K562 (cell line): ENCODE data around the gene ZFP69B. TPM values are rescaled to one million over a fixed set of nuclear protein-coding genes. Genes with fewer than 3 reads are reported as not detected.
A peak's percentile ranks its signal among the peaks of the same experiment; 100 is the strongest.

Experiments
- ATF2 ChIP-seq: sonication (generic); formaldehyde crosslinking; IDR thresholded peaks from 2 replicates; pipeline ENCODE4 v1.8.1; 2022; ENCODE audit warnings: missing genetic modification reagents
- BCOR ChIP-seq: fragments of 450-650 bp; IDR thresholded peaks from 2 replicates; pipeline ENCODE4 v1.6.1; 2016
- DPF2 ChIP-seq: fragments of 450-650 bp; IDR thresholded peaks from 2 replicates; pipeline ENCODE4 v1.6.1; 2016
- EGR1 ChIP-seq: fragments of 450-650 bp; conservative IDR thresholded peaks from 2 replicates; pipeline ENCODE4 v1.6.1; 2017; ENCODE audit warnings: mild to moderate bottlenecking
- ELF4 ChIP-seq: fragments of 450-650 bp; formaldehyde crosslinking; IDR thresholded peaks from 2 replicates; pipeline ENCODE4 v1.4.0; 2022; ENCODE audit warnings: missing genetic modification characterization
- ESRRB ChIP-seq: fragments of 250-450 bp; sonication (Bioruptor Pico); IDR thresholded peaks from 2 replicates; pipeline ENCODE4 v1.5.0; 2020; ENCODE audit warnings: mild to moderate bottlenecking, moderate library complexity, borderline replicate concordance
- ETV6 ChIP-seq, 3 experiments: fragments of 150-350 bp in 1 of 3; sonication (generic) in 1 of 3; formaldehyde crosslinking in 1 of 3; IDR thresholded peaks; 2 replicates each; pipeline versions ENCODE4 v1.6.1 to v1.8.0; 2014 to 2022; ENCODE audit warnings: borderline replicate concordance in 2 of 3, low read depth in 2 of 3, antibody characterized with exemption in 1 of 3, low read length in 1 of 3, mild to moderate bottlenecking in 1 of 3, missing genetic modification reagents in 1 of 3
- HDAC1 ChIP-seq, 2 experiments: fragments of 450-650 bp; IDR thresholded peaks; 2 replicates each; pipeline ENCODE4 v1.6.1; 2016 to 2017; ENCODE audit warnings: inconsistent platforms in 1 of 2, mild to moderate bottlenecking in 1 of 2, moderate library complexity in 1 of 2
- JUN ChIP-seq, 2 experiments: sonication (generic) in 1 of 2; formaldehyde crosslinking in 1 of 2; IDR thresholded peaks; 2 replicates each; pipeline versions ENCODE4 v1.6.1 to v1.8.0; 2012 to 2022; ENCODE audit warnings: borderline replicate concordance in 2 of 2, mild to moderate bottlenecking in 2 of 2, improper control_type of control experiment in 1 of 2, low read depth in 1 of 2, low read length in 1 of 2, missing genetic modification reagents in 1 of 2
- KDM1A ChIP-seq, 2 experiments: fragments of 450-650 bp; IDR thresholded peaks; 2 replicates each; pipeline ENCODE4 v1.6.1; 2016; ENCODE audit warnings: mild to moderate bottlenecking in 2 of 2
- L3MBTL2 ChIP-seq: fragments of 450-650 bp; IDR thresholded peaks from 2 replicates; pipeline ENCODE4 v1.6.1; 2016; ENCODE audit warnings: mild to moderate bottlenecking, moderate library complexity
- PHF8 ChIP-seq: fragments of 200-600 bp; sonication (generic); IDR thresholded peaks from 2 replicates; pipeline ENCODE4 v1.6.1; 2012; ENCODE audit warnings: mixed run types, mild to moderate bottlenecking, inconsistent platforms, low read length, moderate library complexity, borderline replicate concordance
- POLR2A ChIP-seq: fragments of 450-650 bp; conservative IDR thresholded peaks from 2 replicates; pipeline ENCODE4 v1.6.1; 2016
- RB1 ChIP-seq: fragments of 450-650 bp; IDR thresholded peaks from 2 replicates; pipeline ENCODE4 v1.6.1; 2017; ENCODE audit warnings: low read depth, mild to moderate bottlenecking
- STAG1 ChIP-seq: sonication (generic); formaldehyde crosslinking; IDR thresholded peaks from 2 replicates; pipeline ENCODE4 v1.5.0; 2020; ENCODE audit warnings: missing genetic modification reagents, borderline replicate concordance
- THAP12 ChIP-seq: fragments of 250-450 bp; sonication (Bioruptor Pico); IDR thresholded peaks from 2 replicates; pipeline ENCODE4 v1.9.0; 2021; ENCODE audit warnings: mild to moderate bottlenecking, inconsistent platforms
- ZKSCAN8 ChIP-seq: fragments of 200-800 bp; sonication (Bioruptor generic); IDR thresholded peaks from 2 replicates; pipeline ENCODE4 v1.6.1; 2016; ENCODE audit warnings: missing genetic modification characterization, missing compliant biosample characterization
- polyA plus RNA-seq, 8 experiments: library from polyadenylated mRNA; depleted of rRNA in 4 of 8; stranded (reverse) in 5 of 8; unstranded in 3 of 8; fragments of >200 nt; fragmentation: Nextera tagmentation in 2 of 8; fragmentation: Illumina TruSeq in 1 of 8; extraction: Ambion mirVana in 2 of 8; extraction: Trizol in 1 of 8; gene quantifications; 2 replicates each; pipeline versions ENCODE4 v1.2.1 to v1.2.3, GENCODE V29; 2011 to 2014; ENCODE audit warnings: inconsistent platforms in 1 of 8, missing spikeins in 1 of 8
- total RNA-seq, 7 experiments: library from RNA; depleted of rRNA in 6 of 7; stranded (reverse); fragments of >200 nt in 6 of 7; fragmentation: Illumina TruSeq in 2 of 7; extraction: Trizol in 2 of 7; gene quantifications; 2 replicates each; pipeline versions ENCODE4 v1.2.1 to v1.2.3, GENCODE V29; 2011 to 2021; ENCODE audit warnings: low replicate concordance in 1 of 7
- TF ChIP-seq, protein P1 (sequence below): conservative IDR thresholded peaks from 2 replicates; pipeline ENCODE4 v1.6.1; 2011; ENCODE audit warnings: low read depth, mild to moderate bottlenecking, low read length; ENCODE audit not compliant: control insufficient read depth
- TF ChIP-seq, protein P2 (sequence below): fragments of 450-650 bp; IDR thresholded peaks from 2 replicates; pipeline ENCODE4 v1.7.1; 2018; ENCODE audit warnings: mild to moderate bottlenecking, low read depth; ENCODE audit not compliant: partially characterized antibody

Gene ZFP69B
- total and polyA plus RNA-seq, 9 of the 15 experiments (the other 6 are each of a cell fraction or from before 2014, with no cell fraction given), result 1.6 to 10.3 (median 8.4) TPM

GRCh38 chr1:40476924-40477677, 26.8 kb downstream of the ZFP69B start, which contains the start of gene ZFP69 (continued):
- TF ChIP-seq ELF4 (CRISPR knock-in tag) (0 out of 2 replicates have a peak, but pooled peaks have one; percentile 27), ETV6 (IDR thresholded peaks at IDR 0.05; ENCODE audit: borderline replicate concordance in 1 of 2, low read depth in 2 of 2, low read length in 1 of 2) (no peak), ETV6 (CRISPR knock-in tag; IDR thresholded peaks at IDR 0.05; ENCODE audit: borderline replicate concordance) (peak; percentile 75; the same call in 1 of the 2 replicates), EGR1 (peak; percentile 97), POLR2A (peak; percentile 70), ATF2 (0 out of 2 replicates have a peak, but pooled peaks have one; percentile 53), JUN (IDR thresholded peaks at IDR 0.05; ENCODE audit: borderline replicate concordance, low read depth, low read length) (no peak), JUN (CRISPR knock-in tag; IDR thresholded peaks at IDR 0.05; ENCODE audit: borderline replicate concordance) (0 out of 2 replicates have a peak, but pooled peaks have one; percentile 29), RB1 (peak; percentile 89), PHF8 (peak; percentile 94; the same call in 1 of the 2 replicates), KDM1A (IDR thresholded peaks at IDR 0.05) (peak in 1 of 2 experiments; percentile 52; a peak in 1 of 4 replicates), HDAC1 (IDR thresholded peaks at IDR 0.05) (peak in 1 of 2 experiments; percentile 70; a peak in 2 of 4 replicates), THAP12 (peak; percentile 51; the same call in 1 of the 2 replicates), STAG1 (CRISPR knock-in tag) (no peak), ZKSCAN8 (CRISPR knock-in tag) (no peak), DPF2 (peak; percentile 40), BCOR (peak; percentile 90), L3MBTL2 (peak; percentile 94), ESRRB (CRISPR knock-in tag) (no peak)
- TF ChIP-seq, protein P1, sequence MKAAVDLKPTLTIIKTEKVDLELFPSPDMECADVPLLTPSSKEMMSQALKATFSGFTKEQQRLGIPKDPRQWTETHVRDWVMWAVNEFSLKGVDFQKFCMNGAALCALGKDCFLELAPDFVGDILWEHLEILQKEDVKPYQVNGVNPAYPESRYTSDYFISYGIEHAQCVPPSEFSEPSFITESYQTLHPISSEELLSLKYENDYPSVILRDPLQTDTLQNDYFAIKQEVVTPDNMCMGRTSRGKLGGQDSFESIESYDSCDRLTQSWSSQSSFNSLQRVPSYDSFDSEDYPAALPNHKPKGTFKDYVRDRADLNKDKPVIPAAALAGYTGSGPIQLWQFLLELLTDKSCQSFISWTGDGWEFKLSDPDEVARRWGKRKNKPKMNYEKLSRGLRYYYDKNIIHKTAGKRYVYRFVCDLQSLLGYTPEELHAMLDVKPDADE, result peak; percentile 67; the same call in 1 of the 2 replicates
- TF ChIP-seq, protein P2, sequence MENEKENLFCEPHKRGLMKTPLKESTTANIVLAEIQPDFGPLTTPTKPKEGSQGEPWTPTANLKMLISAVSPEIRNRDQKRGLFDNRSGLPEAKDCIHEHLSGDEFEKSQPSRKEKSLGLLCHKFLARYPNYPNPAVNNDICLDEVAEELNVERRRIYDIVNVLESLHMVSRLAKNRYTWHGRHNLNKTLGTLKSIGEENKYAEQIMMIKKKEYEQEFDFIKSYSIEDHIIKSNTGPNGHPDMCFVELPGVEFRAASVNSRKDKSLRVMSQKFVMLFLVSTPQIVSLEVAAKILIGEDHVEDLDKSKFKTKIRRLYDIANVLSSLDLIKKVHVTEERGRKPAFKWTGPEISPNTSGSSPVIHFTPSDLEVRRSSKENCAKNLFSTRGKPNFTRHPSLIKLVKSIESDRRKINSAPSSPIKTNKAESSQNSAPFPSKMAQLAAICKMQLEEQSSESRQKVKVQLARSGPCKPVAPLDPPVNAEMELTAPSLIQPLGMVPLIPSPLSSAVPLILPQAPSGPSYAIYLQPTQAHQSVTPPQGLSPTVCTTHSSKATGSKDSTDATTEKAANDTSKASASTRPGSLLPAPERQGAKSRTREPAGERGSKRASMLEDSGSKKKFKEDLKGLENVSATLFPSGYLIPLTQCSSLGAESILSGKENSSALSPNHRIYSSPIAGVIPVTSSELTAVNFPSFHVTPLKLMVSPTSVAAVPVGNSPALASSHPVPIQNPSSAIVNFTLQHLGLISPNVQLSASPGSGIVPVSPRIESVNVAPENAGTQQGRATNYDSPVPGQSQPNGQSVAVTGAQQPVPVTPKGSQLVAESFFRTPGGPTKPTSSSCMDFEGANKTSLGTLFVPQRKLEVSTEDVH, result peak; percentile 76
